Right atrium auricular region (tissue), 2 donors: ENCODE measurements around the gene PGLYRP2. TPM values are rescaled to one million over a fixed set of nuclear protein-coding genes. Genes with fewer than 3 reads are reported as not detected.

Experiments used
- DNase-seq: peaks from one replicate; pipeline ENCODE4 v3.0.0-alpha.2; 2019; ENCODE audit warnings: low spot score
- H3K27ac ChIP-seq, 2 donors: fragments of 200-600 bp; sonication (generic); 1 replicate in 1 of 2; 2 replicates in 1 of 2; pipeline ENCODE4 v1.5.1; 2016 to 2019
- H3K27me3 ChIP-seq, 2 donors: fragments of 200-600 bp; sonication (generic); one replicate each; pipeline versions ENCODE4 v1.5.1 to v1.6.0; 2017 to 2019
- H3K36me3 ChIP-seq: fragments of 200-600 bp; sonication (generic); one replicate; pipeline ENCODE4 v1.5.1; 2016
- H3K4me1 ChIP-seq, 2 donors: fragments of 200-600 bp; sonication (generic); one replicate each; pipeline versions ENCODE4 v1.5.1 to v1.6.0; 2017 to 2019
- H3K4me3 ChIP-seq, 2 donors: fragments of 200-600 bp; sonication (generic); 1 replicate in 1 of 2; 2 replicates in 1 of 2; pipeline ENCODE4 v1.5.1; 2017 to 2019; ENCODE audit warnings: mild to moderate bottlenecking in 1 of 2, moderate library complexity in 1 of 2
- H3K9me3 ChIP-seq, 2 donors: fragments of 200-600 bp; sonication (generic); one replicate each; pipeline ENCODE4 v1.5.1; 2019
- CTCF ChIP-seq, 2 donors: fragments of 200-600 bp; sonication (generic); IDR thresholded peaks; one replicate each; pipeline ENCODE4 v1.5.1; 2019; ENCODE audit warnings: antibody characterized with exemption in 2 of 2
- total RNA-seq, 2 donors: library from RNA; depleted of rRNA; stranded (reverse); fragments of >200 nt; gene quantifications; one replicate each; pipeline ENCODE4 v1.1.0, GENCODE V29; 2016

PGLYRP2 gene
- total RNA-seq, 2 donors from 2014 or later, result not detected

- no peak for TF ChIP-seq CTCF (IDR thresholded peaks at IDR 0.05)
- Histone ChIP-seq H3K27me3 (no peaks in the 10 kb centered on the region), H3K4me1 (peaks cover 0 to 7% of the 10 kb centered on the region in 2 donors), H3K27ac (no peak overlapping the region), H3K9me3 (no peaks in the 10 kb centered on the region), H3K4me3 (no peak overlapping the region), H3K36me3 (peaks cover 4% of the 10 kb centered on the region)
- DNase-seq, result no peak
These were observed 41.8 kb downstream of the PGLYRP2 start for GRCh38 chr19:15437355-15438123.

GRCh38 chr19:15436826-15437110, 42.5 kb downstream of the PGLYRP2 start:
- no peak for DNase-seq
- H3K9me3 ChIP-seq, result no peaks in the 10 kb centered on the region
- peaks cover 4% of the 10 kb centered on the region for H3K36me3 ChIP-seq
- H3K27me3 ChIP-seq, result no peaks in the 10 kb centered on the region
- no peak overlapping the region for H3K4me3 ChIP-seq
- no peak overlapping the region for H3K27ac ChIP-seq
- no peak for TF ChIP-seq CTCF (IDR thresholded peaks at IDR 0.05)
- H3K4me1 ChIP-seq, result peaks cover 0 to 8% of the 10 kb centered on the region in 2 donors

- Histone ChIP-seq H3K4me1 (peaks cover 0 to 14% of the 10 kb centered on the region in 2 donors), H3K4me3 (no peak overlapping the region), H3K27ac (no peak overlapping the region), H3K36me3 (peaks cover 4% of the 10 kb centered on the region), H3K27me3 (no peaks in the 10 kb centered on the region), H3K9me3 (no peaks in the 10 kb centered on the region)
- DNase-seq, result no peak
- no peak for TF ChIP-seq CTCF (IDR thresholded peaks at IDR 0.05)
These were observed 43.1 kb downstream of the PGLYRP2 start for GRCh38 chr19:15436012-15436825.

- Histone ChIP-seq H3K27ac (peak overlapping the region; percentile 92 to 93), H3K4me1 (peaks cover 0 to 40% of the 10 kb centered on the region in 2 donors), H3K27me3 (no peaks in the 10 kb centered on the region), H3K4me3 (peak overlapping the region; percentile 70 to 89), H3K9me3 (no peaks in the 10 kb centered on the region), H3K36me3 (peaks cover 4% of the 10 kb centered on the region)
- no peak for DNase-seq
- no peak for TF ChIP-seq CTCF (IDR thresholded peaks at IDR 0.05)
These were observed 45.7 kb downstream of the PGLYRP2 start for GRCh38 chr19:15433519-15434069.

GRCh38 chr19:15432629-15433518, 46.4 kb downstream of the PGLYRP2 start:
- peak; percentile 85 for DNase-seq

More at GRCh38 chr19:15432629-15433518, 46.4 kb downstream of the PGLYRP2 start:
- Histone ChIP-seq H3K27ac (peak overlapping the region; percentile 92 to 93), H3K27me3 (no peaks in the 10 kb centered on the region), H3K4me3 (peak overlapping the region; percentile 70 to 89), H3K36me3 (peaks cover 4% of the 10 kb centered on the region), H3K4me1 (peaks cover 0 to 46% of the 10 kb centered on the region in 2 donors), H3K9me3 (no peaks in the 10 kb centered on the region)
- no peak for TF ChIP-seq CTCF (IDR thresholded peaks at IDR 0.05)
